ENCODE results near the gene BRINP3.

BRINP3 gene

GRCh38 chr1:190377991-190378390 lies 99.7 kb downstream of the BRINP3 start:
- TF ChIP-seq TAF1 (IDR thresholded peaks at IDR 0.05; ENCODE audit: low read depth) (no peak), CREB1 (IDR thresholded peaks at IDR 0.05; ENCODE audit: low read depth) (no peak), TEAD4 (IDR thresholded peaks at IDR 0.05) (no peak), NFIC (IDR thresholded peaks at IDR 0.05) (no peak), EGR1 (IDR thresholded peaks at IDR 0.05) (no peak), REST (IDR thresholded peaks at IDR 0.05; ENCODE audit: low read depth) (no peak), YY1 (IDR thresholded peaks at IDR 0.05; ENCODE audit: low read depth) (no peak), MAX (IDR thresholded peaks at IDR 0.05) (no peak), FOXM1 (IDR thresholded peaks at IDR 0.05; ENCODE audit: borderline replicate concordance, low read depth) (no peak), CEBPB (IDR thresholded peaks at IDR 0.05) (no peak)

- TF ChIP-seq REST (IDR thresholded peaks at IDR 0.05; ENCODE audit: low read depth) = no peak
Observed at GRCh38 chr1:190377294-190377693, 100.4 kb downstream of the BRINP3 start.

GRCh38 chr1:190376044-190376443 lies 101.6 kb downstream of the BRINP3 start:
- no peak for TF ChIP-seq EGR1 (IDR thresholded peaks at IDR 0.05)
- no peak for TF ChIP-seq NFIC (IDR thresholded peaks at IDR 0.05)
- no peak for TF ChIP-seq ZBTB7A (IDR thresholded peaks at IDR 0.05; ENCODE audit: low read depth)
- no peak for TF ChIP-seq RAD21 (IDR thresholded peaks at IDR 0.05; ENCODE audit: low read depth)
- no peak for TF ChIP-seq CREB1 (IDR thresholded peaks at IDR 0.05; ENCODE audit: low read depth)
- no peak for TF ChIP-seq FOXM1 (IDR thresholded peaks at IDR 0.05; ENCODE audit: borderline replicate concordance, low read depth)
- no peak for TF ChIP-seq TCF12 (IDR thresholded peaks at IDR 0.05; ENCODE audit: low read depth)
- no peak for TF ChIP-seq TEAD4 (IDR thresholded peaks at IDR 0.05)
- TF ChIP-seq CEBPB (IDR thresholded peaks at IDR 0.05) = no peak
- TF ChIP-seq TAF1 (IDR thresholded peaks at IDR 0.05; ENCODE audit: low read depth) = no peak
- TF ChIP-seq REST (IDR thresholded peaks at IDR 0.05; ENCODE audit: low read depth) = no peak
- no peak for TF ChIP-seq MAX (IDR thresholded peaks at IDR 0.05)
- TF ChIP-seq USF1 (IDR thresholded peaks at IDR 0.05) = no peak

- TF ChIP-seq EP300 (IDR thresholded peaks at IDR 0.05; ENCODE audit: borderline replicate concordance) (no peak), TCF12 (IDR thresholded peaks at IDR 0.05; ENCODE audit: low read depth) (no peak), RAD21 (IDR thresholded peaks at IDR 0.05; ENCODE audit: low read depth) (peak; percentile 78)
Observed at GRCh38 chr1:190373705-190374336, 103.8 kb downstream of the BRINP3 start.

GRCh38 chr1:190367200-190367599 lies 110.5 kb downstream of the BRINP3 start:
- TF ChIP-seq EGR1 (IDR thresholded peaks at IDR 0.05) = no peak
- no peak for TF ChIP-seq RAD21 (IDR thresholded peaks at IDR 0.05; ENCODE audit: low read depth)
- no peak for TF ChIP-seq FOXM1 (IDR thresholded peaks at IDR 0.05; ENCODE audit: borderline replicate concordance, low read depth)
- TF ChIP-seq TAF1 (IDR thresholded peaks at IDR 0.05; ENCODE audit: low read depth) = no peak
- no peak for TF ChIP-seq CEBPB (IDR thresholded peaks at IDR 0.05)
- no peak for TF ChIP-seq ZBTB7A (IDR thresholded peaks at IDR 0.05; ENCODE audit: low read depth)
- TF ChIP-seq EP300 (IDR thresholded peaks at IDR 0.05; ENCODE audit: borderline replicate concordance) = no peak
- TF ChIP-seq MAX (IDR thresholded peaks at IDR 0.05) = no peak
- no peak for TF ChIP-seq USF1 (IDR thresholded peaks at IDR 0.05)
- no peak for TF ChIP-seq CREB1 (IDR thresholded peaks at IDR 0.05; ENCODE audit: low read depth)
- TF ChIP-seq NFIC (IDR thresholded peaks at IDR 0.05) = no peak
- TF ChIP-seq TCF12 (IDR thresholded peaks at IDR 0.05; ENCODE audit: low read depth) = no peak

All from Ishikawa (cell line).